ENCODE measurements around the gene ITPR3.

GRCh38 chr6:33651403-33651802, 30.3 kb downstream of the ITPR3 start:
- TF ChIP-seq CTCF (IDR thresholded peaks at IDR 0.05 in 2 of 3, conservative IDR thresholded peaks at IDR 0.05 in 1 of 3; ENCODE audit: borderline replicate concordance in 1 of 3, insufficient read depth in 1 of 3, low read depth in 2 of 3, low read length in 2 of 3): no peak
- TF ChIP-seq POLR2A (IDR thresholded peaks at IDR 0.05; ENCODE audit: borderline replicate concordance, extremely low read depth, insufficient read depth, insufficient read length): no peak
- TF ChIP-seq POLR2AphosphoS5 (IDR thresholded peaks at IDR 0.05; ENCODE audit: low read depth, low read length): no peak
- no peak for TF ChIP-seq FOSL1 (IDR thresholded peaks at IDR 0.05; ENCODE audit: low read depth)
- no peak for TF ChIP-seq EZH2 (IDR thresholded peaks at IDR 0.05)
- no peak for TF ChIP-seq MAX (IDR thresholded peaks at IDR 0.05)
- no peak for TF ChIP-seq JUND (IDR thresholded peaks at IDR 0.05)
- TF ChIP-seq EGR1 (IDR thresholded peaks at IDR 0.05; ENCODE audit: low read depth): no peak
- TF ChIP-seq SRF (IDR thresholded peaks at IDR 0.05; ENCODE audit: low read depth): no peak
- no peak for TF ChIP-seq SP1 (IDR thresholded peaks at IDR 0.05; ENCODE audit: low read depth)
- TF ChIP-seq SIN3A (IDR thresholded peaks at IDR 0.05; ENCODE audit: low read depth): no peak
- TF ChIP-seq RAD21 (IDR thresholded peaks at IDR 0.05; ENCODE audit: low read depth): no peak
- no peak for TF ChIP-seq CEBPB (IDR thresholded peaks at IDR 0.05; ENCODE audit: low read depth)
- TF ChIP-seq ZNF274 (IDR thresholded peaks at IDR 0.05; ENCODE audit: low read depth, low read length): no peak
